BLaER1 treated with 17β-estradiol and CSF1 and Interleukin-3, amounts not matched to agents 10 nM and 100 nM (cell line): ENCODE results near the gene IGSF22.

Experiments used
- H3K27ac ChIP-seq, 11 experiments: shearing (Covaris generic); formaldehyde crosslinking; 2 replicates each; pipeline ENCODE4 v1.8.1; 2022
- H3K27me3 ChIP-seq, 11 experiments: shearing (Covaris generic); formaldehyde crosslinking; 2 replicates each; pipeline ENCODE4 v1.8.1; 2022
- H3K36me3 ChIP-seq, 11 experiments: shearing (Covaris generic); formaldehyde crosslinking; 2 replicates each; pipeline ENCODE4 v1.8.1; 2022
- H3K4me1 ChIP-seq, 10 experiments: shearing (Covaris generic); formaldehyde crosslinking; 2 replicates each; pipeline ENCODE4 v1.8.1; 2022
- H3K4me2 ChIP-seq, 11 experiments: shearing (Covaris generic); formaldehyde crosslinking; 2 replicates each; pipeline ENCODE4 v1.8.1; 2022
- H3K4me3 ChIP-seq, 10 experiments: shearing (Covaris generic); formaldehyde crosslinking; 2 replicates each; pipeline ENCODE4 v1.8.1; 2022
- H3K9ac ChIP-seq, 11 experiments: shearing (Covaris generic); formaldehyde crosslinking; 2 replicates each; pipeline ENCODE4 v1.8.1; 2022
- H3K9me3 ChIP-seq, 11 experiments: shearing (Covaris generic); formaldehyde crosslinking; replicated peaks in 1 of 11; 2 replicates each; pipeline ENCODE4 v1.8.1; 2022
- H4K20me1 ChIP-seq, 11 experiments: shearing (Covaris generic); formaldehyde crosslinking; 2 replicates each; pipeline ENCODE4 v1.8.1; 2022
- Cebpa-rat ChIP-seq, 11 experiments: shearing (Covaris generic); IDR thresholded peaks; 2 replicates each; pipeline ENCODE4 v1.8.1; 2022

Gene IGSF22

GRCh38 chr11:18700872-18701271, 25.1 kb downstream of the IGSF22 start:
- peaks cover 8 to 16% (median 10%) of the 10 kb centered on the region in 11 experiments for H3K27me3 ChIP-seq
- peak overlapping the region in 8 of 11 experiments; percentile 91 to 100 (median 96); a peak in 14 of 22 replicates for H3K4me2 ChIP-seq
- H4K20me1 ChIP-seq: peaks cover 0 to 44% (median 0%) of the 10 kb centered on the region in 11 experiments; a peak in 5 of 22 replicates
- no peak for TF ChIP-seq Cebpa-rat (IDR thresholded peaks at IDR 0.05)
- no peaks in the 10 kb centered on the region; a peak in 2 of 22 replicates for H3K9me3 ChIP-seq
- peak overlapping the region in 1 of 11 experiments; percentile 90; a peak in 3 of 22 replicates for H3K27ac ChIP-seq
- H3K4me3 ChIP-seq: peak overlapping the region in 3 of 10 experiments; percentile 80 to 95 (median 94); a peak in 3 of 20 replicates
- peaks cover 23 to 54% (median 38%) of the 10 kb centered on the region in 10 experiments for H3K4me1 ChIP-seq
- H3K36me3 ChIP-seq: peaks cover 0 to 41% (median 0%) of the 10 kb centered on the region in 11 experiments; a peak in 9 of 22 replicates
- peak overlapping the region in 2 of 11 experiments; percentile 34 to 66; a peak in 3 of 22 replicates for H3K9ac ChIP-seq

- Histone ChIP-seq H3K36me3 (peaks cover 0 to 41% (median 0%) of the 10 kb centered on the region in 11 experiments; a peak in 9 of 22 replicates), H4K20me1 (peaks cover 0 to 44% (median 0%) of the 10 kb centered on the region in 11 experiments; a peak in 5 of 22 replicates), H3K4me1 (peaks cover 19 to 49% (median 34%) of the 10 kb centered on the region in 10 experiments), H3K9me3 (no peaks in the 10 kb centered on the region; a peak in 1 of 22 replicates), H3K27me3 (peaks cover 3 to 11% (median 5%) of the 10 kb centered on the region in 11 experiments; a peak in 20 of 22 replicates), H3K4me2 (peak overlapping the region; percentile 79 to 100 (median 96); a peak in 21 of 22 replicates), H3K4me3 (peak overlapping the region in 5 of 10 experiments; percentile 80 to 95 (median 94); a peak in 7 of 20 replicates), H3K9ac (peak overlapping the region in 4 of 11 experiments; percentile 34 to 89 (median 75); a peak in 4 of 22 replicates), H3K27ac (peak overlapping the region in 4 of 11 experiments; percentile 42 to 90 (median 82); a peak in 5 of 22 replicates)
- no peak for TF ChIP-seq Cebpa-rat (IDR thresholded peaks at IDR 0.05)
These were observed 25.6 kb downstream of the IGSF22 start for GRCh38 chr11:18700375-18700774.

- peak overlapping the region in 10 of 11 experiments; percentile 79 to 93 (median 84); a peak in 12 of 22 replicates for H3K9ac ChIP-seq
- H3K27ac ChIP-seq: peak overlapping the region in 7 of 11 experiments; percentile 72 to 90 (median 81); a peak in 9 of 22 replicates
- H3K36me3 ChIP-seq: peaks cover 0 to 41% (median 0%) of the 10 kb centered on the region in 11 experiments; a peak in 9 of 22 replicates
- H3K4me2 ChIP-seq: peak overlapping the region; percentile 79 to 100 (median 96)
- peaks cover 0 to 6% (median 0%) of the 10 kb centered on the region in 11 experiments; a peak in 5 of 22 replicates for H3K27me3 ChIP-seq
- H3K4me3 ChIP-seq: peak overlapping the region; percentile 70 to 95 (median 93); a peak in 16 of 20 replicates
- H3K9me3 ChIP-seq: no peaks in the 10 kb centered on the region
- no peak for TF ChIP-seq Cebpa-rat (IDR thresholded peaks at IDR 0.05)
- peaks cover 0 to 40% (median 0%) of the 10 kb centered on the region in 11 experiments; a peak in 5 of 22 replicates for H4K20me1 ChIP-seq
- H3K4me1 ChIP-seq: peaks cover 19 to 49% (median 34%) of the 10 kb centered on the region in 10 experiments
These were observed 26.1 kb downstream of the IGSF22 start for GRCh38 chr11:18699848-18700261.

- Histone ChIP-seq H3K4me1 (peaks cover 19 to 51% (median 37%) of the 10 kb centered on the region in 10 experiments), H3K4me2 (peak overlapping the region; percentile 79 to 100 (median 96)), H3K27ac (peak overlapping the region; percentile 43 to 90 (median 76); a peak in 21 of 22 replicates), H3K9ac (peak overlapping the region; percentile 62 to 93 (median 84)), H3K9me3 (no peaks in the 10 kb centered on the region), H3K36me3 (peaks cover 0 to 36% (median 0%) of the 10 kb centered on the region in 11 experiments; a peak in 9 of 22 replicates), H3K4me3 (peak overlapping the region; percentile 70 to 95 (median 93)), H3K27me3 (no peaks in the 10 kb centered on the region), H4K20me1 (peaks cover 0 to 34% (median 0%) of the 10 kb centered on the region in 11 experiments; a peak in 5 of 22 replicates)
- TF ChIP-seq Cebpa-rat (IDR thresholded peaks at IDR 0.05): no peak
These were observed 26.8 kb downstream of the IGSF22 start for GRCh38 chr11:18699269-18699596.

GRCh38 chr11:18698341-18699268, 27.4 kb downstream of the IGSF22 start, which contains the start of gene TMEM86A:
Gene TMEM86A, plus strand, starts transcription at chr11:18698779. Its CDS starts 108 bp downstream, at chr11:18698887.
- peak within 1 kb of the TSS; percentile 43 to 90 (median 76) for H3K27ac ChIP-seq
- no peak for TF ChIP-seq Cebpa-rat (IDR thresholded peaks at IDR 0.05)
- peak within 1 kb of the TSS; percentile 70 to 95 (median 93) for H3K4me3 ChIP-seq
- peak within 1 kb of the TSS; percentile 79 to 100 (median 96) for H3K4me2 ChIP-seq
- no peaks in the 10 kb centered on the region for H3K9me3 ChIP-seq
- H3K4me1 ChIP-seq: peaks cover 19 to 53% (median 40%) of the 10 kb centered on the region in 10 experiments
- peaks cover 0 to 30% (median 0%) of the 10 kb centered on the region in 11 experiments; a peak in 9 of 22 replicates for H3K36me3 ChIP-seq
- H4K20me1 ChIP-seq: peaks cover 0 to 30% (median 0%) of the 10 kb centered on the region in 11 experiments; a peak in 5 of 22 replicates
- no peaks in the 10 kb centered on the region for H3K27me3 ChIP-seq
- peak within 1 kb of the TSS; percentile 62 to 93 (median 84) for H3K9ac ChIP-seq

- peaks cover 0 to 19% (median 0%) of the 10 kb centered on the region in 11 experiments; a peak in 9 of 22 replicates for H3K36me3 ChIP-seq
- H3K4me3 ChIP-seq: peak overlapping the region in 1 of 10 experiments; percentile 90; a peak in 1 of 20 replicates
- no peaks in the 10 kb centered on the region for H3K9me3 ChIP-seq
- peak overlapping the region in 10 of 11 experiments; percentile 87 to 100 (median 96); a peak in 18 of 22 replicates for H3K4me2 ChIP-seq
- H3K27ac ChIP-seq: peak overlapping the region in 5 of 11 experiments; percentile 72 to 90 (median 81); a peak in 8 of 22 replicates
- peak overlapping the region in 3 of 11 experiments; percentile 82 to 89 (median 84); a peak in 4 of 22 replicates for H3K9ac ChIP-seq
- H3K27me3 ChIP-seq: no peaks in the 10 kb centered on the region
- no peak for TF ChIP-seq Cebpa-rat (IDR thresholded peaks at IDR 0.05)
- peaks cover 0 to 22% (median 0%) of the 10 kb centered on the region in 11 experiments; a peak in 3 of 22 replicates for H4K20me1 ChIP-seq
- H3K4me1 ChIP-seq: peaks cover 19 to 53% (median 43%) of the 10 kb centered on the region in 10 experiments
These were observed 28.4 kb downstream of the IGSF22 start for GRCh38 chr11:18697576-18697975.

GRCh38 chr11:18696638-18697225, 29.3 kb downstream of the IGSF22 start:
- H3K4me1 ChIP-seq: peaks cover 19 to 53% (median 42%) of the 10 kb centered on the region in 10 experiments
- TF ChIP-seq Cebpa-rat (IDR thresholded peaks at IDR 0.05): no peak
- no peaks in the 10 kb centered on the region for H3K9me3 ChIP-seq
- no peak overlapping the region; a peak in 1 of 22 replicates for H3K9ac ChIP-seq
- peaks cover 0 to 13% (median 0%) of the 10 kb centered on the region in 11 experiments; a peak in 3 of 22 replicates for H4K20me1 ChIP-seq
- H3K27ac ChIP-seq: peak overlapping the region in 4 of 11 experiments; percentile 52 to 90 (median 82); a peak in 6 of 22 replicates
- H3K4me2 ChIP-seq: peak overlapping the region in 6 of 11 experiments; percentile 87 to 100 (median 96); a peak in 12 of 22 replicates
- H3K36me3 ChIP-seq: peaks cover 0 to 11% (median 0%) of the 10 kb centered on the region in 11 experiments; a peak in 9 of 22 replicates
- H3K4me3 ChIP-seq: no peak overlapping the region
- no peaks in the 10 kb centered on the region for H3K27me3 ChIP-seq
